NCI-H1092 (cell line): Measurements from ENCODE around the gene SUSD2.

ENCODE experiments used
- DNase-seq: peaks from one replicate; lab custom pipeline; 2025; lab: John Stamatoyannopoulos, UW

SUSD2 gene

GRCh38 chr22:24149198-24149590 lies 32.1 kb upstream of the SUSD2 start:
- no peak for DNase-seq

GRCh38 chr22:24153353-24153752 lies 27.9 kb upstream of the SUSD2 start:
- no peak for DNase-seq

GRCh38 chr22:24153959-24154358 lies 27.3 kb upstream of the SUSD2 start:
- no peak for DNase-seq

- DNase-seq: no peak
Observed at GRCh38 chr22:24154826-24155225, 26.5 kb upstream of the SUSD2 start.

- DNase-seq: peak; percentile 33
Observed at GRCh38 chr22:24155627-24156140, 25.6 kb upstream of the SUSD2 start.

- DNase-seq: peak; percentile 9
Observed at GRCh38 chr22:24156141-24156912, 25.0 kb upstream of the SUSD2 start.

- peak; percentile 81 for DNase-seq
Observed at GRCh38 chr22:24156913-24157821, 24.1 kb upstream of the SUSD2 start.

GRCh38 chr22:24157822-24158135 lies 23.5 kb upstream of the SUSD2 start:
- no peak for DNase-seq

GRCh38 chr22:24159650-24160049 lies 21.6 kb upstream of the SUSD2 start:
- no peak for DNase-seq

- no peak for DNase-seq
Observed at GRCh38 chr22:24160546-24160945, 20.7 kb upstream of the SUSD2 start.

GRCh38 chr22:24161485-24161884 lies 19.8 kb upstream of the SUSD2 start:
- no peak for DNase-seq

GRCh38 chr22:24161909-24162308 lies 19.4 kb upstream of the SUSD2 start:
- DNase-seq: peak; percentile 88

- peak; percentile 86 for DNase-seq
Observed at GRCh38 chr22:24162436-24162835, 18.9 kb upstream of the SUSD2 start.

GRCh38 chr22:24164243-24164642 lies 17.0 kb upstream of the SUSD2 start:
- DNase-seq: no peak

- DNase-seq: peak; percentile 28
Observed at GRCh38 chr22:24164940-24165339, 16.3 kb upstream of the SUSD2 start.

- DNase-seq: no peak
Observed at GRCh38 chr22:24165673-24166072, 15.6 kb upstream of the SUSD2 start.

- no peak for DNase-seq
Observed at GRCh38 chr22:24166811-24167210, 14.5 kb upstream of the SUSD2 start.

GRCh38 chr22:24169439-24170058 lies 11.7 kb upstream of the SUSD2 start:
- no peak for DNase-seq

- DNase-seq: no peak
Observed at GRCh38 chr22:24170188-24170587, 11.1 kb upstream of the SUSD2 start.

- no peak for DNase-seq
Observed at GRCh38 chr22:24170632-24171031, 10.7 kb upstream of the SUSD2 start.

- DNase-seq: no peak
Observed at GRCh38 chr22:24171822-24172221, 9.5 kb upstream of the SUSD2 start.

GRCh38 chr22:24175160-24175808 lies 6.0 kb upstream of the SUSD2 start:
- peak; percentile 62 for DNase-seq
